ENCODE results near the gene CYB5RL. TPM values are rescaled to one million over a fixed set of nuclear protein-coding genes. Genes with fewer than 3 reads are reported as not detected.

The CYB5RL gene
- total and polyA plus RNA-seq, 9 donors = 4.5 to 8.0 (median 5.6) TPM

Other genes starting within 250 kb of the CYB5RL start
- not detected for gene LDLRAD1, start 181.8 kb downstream of the CYB5RL start, total RNA-seq
- under 1 TPM in 1 of 8 donors, not detected in 7; 0.30 TPM for gene LDLRAD1, start 181.8 kb downstream of the CYB5RL start, polyA plus RNA-seq (ENCODE audit: insufficient read depth in 1 of 8, insufficient read length in 8 of 8, low replicate concordance in 1 of 8)
- 196 TPM for gene TMEM59, start 146.8 kb downstream of the CYB5RL start, total RNA-seq
- 100 to 1,000 TPM; 127 to 183 (median 151) TPM for gene TMEM59, start 146.8 kb downstream of the CYB5RL start, polyA plus RNA-seq (ENCODE audit: insufficient read depth in 1 of 8, insufficient read length in 8 of 8, low replicate concordance in 1 of 8)
- 5.0 TPM for gene TCEANC2, start 146.4 kb downstream of the CYB5RL start, total RNA-seq
- 1 to 10 TPM; 4.0 to 6.2 (median 4.8) TPM for gene TCEANC2, start 146.4 kb downstream of the CYB5RL start, polyA plus RNA-seq (ENCODE audit: insufficient read depth in 1 of 8, insufficient read length in 8 of 8, low replicate concordance in 1 of 8)
- gene CDCP2, start 47.0 kb downstream of the CYB5RL start, total RNA-seq = not detected
- under 1 TPM in 2 of 8 donors, not detected in 6; 0.13 to 0.16 TPM for gene CDCP2, start 47.0 kb downstream of the CYB5RL start, polyA plus RNA-seq (ENCODE audit: insufficient read depth in 1 of 8, insufficient read length in 8 of 8, low replicate concordance in 1 of 8)
- gene MRPL37, start 137 bp upstream of the CYB5RL start, total RNA-seq = 45.0 TPM
- gene MRPL37, start 137 bp upstream of the CYB5RL start, polyA plus RNA-seq (ENCODE audit: insufficient read depth in 1 of 8, insufficient read length in 8 of 8, low replicate concordance in 1 of 8) = 10 to 100 TPM; 59.3 to 70.2 (median 62.9) TPM
- 14.9 TPM for gene SSBP3, start 206.4 kb upstream of the CYB5RL start, total RNA-seq
- gene SSBP3, start 206.4 kb upstream of the CYB5RL start, polyA plus RNA-seq (ENCODE audit: insufficient read depth in 1 of 8, insufficient read length in 8 of 8, low replicate concordance in 1 of 8) = 10 to 100 TPM; 47.0 to 63.8 (median 54.4) TPM

All from muscle of leg (tissue), 9 donors.